ENCODE measurements around the gene FLVCR2.
A peak's percentile ranks its signal among the peaks of the same experiment; 100 is the strongest.

Gene FLVCR2

DNA sequence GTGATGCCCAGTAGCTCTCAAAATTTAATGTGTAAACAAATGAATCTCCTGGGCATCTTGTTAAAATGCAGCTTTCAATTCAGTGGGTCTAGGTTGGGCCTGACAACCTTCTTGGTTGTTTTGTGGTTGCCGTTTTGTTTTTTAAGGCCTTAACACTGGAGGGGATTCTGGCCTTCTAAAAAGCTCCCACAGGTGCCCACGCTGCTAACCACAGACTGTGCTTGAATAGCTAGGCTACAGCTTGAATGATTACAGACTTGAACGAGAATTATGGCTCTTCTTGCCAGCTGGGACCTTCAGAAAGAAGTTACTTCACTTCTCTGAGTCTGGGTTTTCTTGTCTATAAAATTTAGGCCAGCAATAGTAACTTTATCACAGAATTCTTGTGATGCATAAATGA, 1.3 kb upstream of the FLVCR2 start:
- TF ChIP-seq, protein P1, sequence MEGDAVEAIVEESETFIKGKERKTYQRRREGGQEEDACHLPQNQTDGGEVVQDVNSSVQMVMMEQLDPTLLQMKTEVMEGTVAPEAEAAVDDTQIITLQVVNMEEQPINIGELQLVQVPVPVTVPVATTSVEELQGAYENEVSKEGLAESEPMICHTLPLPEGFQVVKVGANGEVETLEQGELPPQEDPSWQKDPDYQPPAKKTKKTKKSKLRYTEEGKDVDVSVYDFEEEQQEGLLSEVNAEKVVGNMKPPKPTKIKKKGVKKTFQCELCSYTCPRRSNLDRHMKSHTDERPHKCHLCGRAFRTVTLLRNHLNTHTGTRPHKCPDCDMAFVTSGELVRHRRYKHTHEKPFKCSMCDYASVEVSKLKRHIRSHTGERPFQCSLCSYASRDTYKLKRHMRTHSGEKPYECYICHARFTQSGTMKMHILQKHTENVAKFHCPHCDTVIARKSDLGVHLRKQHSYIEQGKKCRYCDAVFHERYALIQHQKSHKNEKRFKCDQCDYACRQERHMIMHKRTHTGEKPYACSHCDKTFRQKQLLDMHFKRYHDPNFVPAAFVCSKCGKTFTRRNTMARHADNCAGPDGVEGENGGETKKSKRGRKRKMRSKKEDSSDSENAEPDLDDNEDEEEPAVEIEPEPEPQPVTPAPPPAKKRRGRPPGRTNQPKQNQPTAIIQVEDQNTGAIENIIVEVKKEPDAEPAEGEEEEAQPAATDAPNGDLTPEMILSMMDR (IDR thresholded peaks at IDR 0.05; ENCODE audit: insufficient read depth, missing control alignments) = no peak
- DNase-seq (ENCODE audit: insufficient read length, low spot score) (no peak), FAIRE-seq (no peak)

DNA sequence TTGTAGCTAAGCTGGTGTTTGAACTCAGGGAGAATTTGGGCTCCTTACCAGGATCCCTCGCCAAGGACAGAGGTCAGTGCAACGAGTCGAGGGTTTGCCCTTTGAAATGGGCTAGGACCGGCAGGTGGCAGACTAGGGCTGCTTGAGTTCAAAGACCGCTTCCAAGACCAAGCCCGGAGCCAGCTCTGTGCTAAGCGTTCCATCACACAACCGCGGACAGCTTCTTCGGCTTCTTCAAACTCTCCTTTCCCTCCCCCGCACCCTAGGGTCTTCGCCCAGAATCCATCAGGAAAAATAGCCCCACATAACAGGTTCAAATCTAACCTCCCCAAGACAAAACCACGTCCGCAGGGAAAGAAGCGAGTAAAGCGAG, 705 bp upstream of the FLVCR2 start:
- no peak for FAIRE-seq
- TF ChIP-seq, protein P1 (IDR thresholded peaks at IDR 0.05; ENCODE audit: insufficient read depth, missing control alignments) = peak; percentile 78
- peak; percentile 75 for DNase-seq (ENCODE audit: insufficient read length, low spot score)

DNA sequence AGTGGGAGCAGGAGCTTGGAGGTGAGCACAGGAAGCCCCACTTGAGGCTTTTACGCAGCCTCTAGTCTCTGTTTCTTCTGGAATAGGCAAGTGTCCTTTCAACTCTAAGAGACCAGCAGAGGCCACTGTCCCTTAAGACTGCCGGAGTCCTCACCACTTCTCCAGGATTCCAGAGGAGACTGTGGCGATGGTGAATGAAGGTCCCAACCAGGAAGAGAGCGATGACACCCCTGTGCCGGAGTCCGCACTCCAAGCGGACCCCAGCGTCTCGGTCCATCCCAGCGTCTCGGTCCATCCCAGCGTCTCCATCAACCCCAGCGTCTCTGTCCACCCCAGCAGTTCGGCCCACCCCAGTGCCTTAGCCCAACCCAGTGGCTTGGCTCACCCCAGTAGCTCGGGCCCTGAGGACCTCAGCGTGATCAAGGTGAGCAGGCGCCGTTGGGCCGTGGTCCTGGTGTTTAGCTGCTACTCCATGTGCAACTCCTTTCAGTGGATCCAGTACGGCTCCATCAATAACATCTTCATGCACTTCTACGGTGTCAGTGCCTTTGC, 442 bp downstream of the FLVCR2 start:
- TF ChIP-seq, protein P1 (IDR thresholded peaks at IDR 0.05; ENCODE audit: insufficient read depth, missing control alignments) = no peak
- FAIRE-seq (no peak), DNase-seq (ENCODE audit: insufficient read length, low spot score) (no peak)

DNA sequence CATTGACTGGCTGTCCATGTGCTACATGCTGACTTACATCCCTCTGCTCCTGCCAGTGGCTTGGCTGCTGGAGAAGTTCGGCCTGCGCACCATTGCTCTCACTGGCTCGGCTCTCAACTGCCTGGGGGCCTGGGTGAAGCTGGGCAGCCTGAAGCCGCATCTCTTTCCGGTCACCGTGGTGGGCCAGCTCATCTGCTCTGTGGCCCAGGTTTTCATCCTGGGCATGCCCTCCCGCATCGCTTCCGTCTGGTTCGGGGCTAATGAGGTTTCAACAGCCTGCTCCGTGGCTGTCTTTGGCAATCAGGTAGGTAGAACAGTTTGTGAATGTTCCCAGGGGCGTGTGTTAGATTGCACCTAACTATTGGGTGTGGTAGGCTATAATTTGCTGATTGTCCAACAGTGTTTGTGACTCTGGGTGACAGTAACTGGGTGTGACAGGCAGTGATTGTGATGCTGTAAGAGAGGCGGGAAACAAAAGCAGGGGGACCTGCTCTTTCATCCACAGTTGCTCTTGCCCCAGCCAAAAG, 981 bp downstream of the FLVCR2 start:
- no peak for FAIRE-seq
- DNase-seq (ENCODE audit: insufficient read length, low spot score) = no peak
- TF ChIP-seq, protein P1 (IDR thresholded peaks at IDR 0.05; ENCODE audit: insufficient read depth, missing control alignments) = no peak

DNA sequence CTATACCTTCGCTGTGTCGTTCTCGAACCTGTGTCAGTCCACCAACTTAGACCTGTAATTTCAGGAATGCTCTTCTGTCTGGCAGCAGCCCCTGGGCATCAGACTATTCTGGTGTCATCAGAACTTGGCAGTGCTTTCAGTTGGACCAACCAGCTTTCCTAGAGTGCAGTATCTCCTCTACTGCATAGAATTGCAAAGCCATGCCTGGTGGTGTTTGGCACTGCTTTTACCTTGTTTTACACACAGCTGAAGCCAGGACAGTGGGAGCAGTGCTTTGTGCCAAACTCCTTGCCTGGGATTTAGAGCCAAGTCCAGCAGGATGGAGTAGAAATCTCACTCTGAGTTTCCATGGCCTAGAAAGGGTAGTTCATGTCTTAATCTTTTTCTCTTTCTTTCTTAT, 1.5 kb downstream of the FLVCR2 start:
- TF ChIP-seq, protein P1 (IDR thresholded peaks at IDR 0.05; ENCODE audit: insufficient read depth, missing control alignments) = no peak
- DNase-seq (ENCODE audit: insufficient read length, low spot score) (no peak), FAIRE-seq (no peak)

DNA sequence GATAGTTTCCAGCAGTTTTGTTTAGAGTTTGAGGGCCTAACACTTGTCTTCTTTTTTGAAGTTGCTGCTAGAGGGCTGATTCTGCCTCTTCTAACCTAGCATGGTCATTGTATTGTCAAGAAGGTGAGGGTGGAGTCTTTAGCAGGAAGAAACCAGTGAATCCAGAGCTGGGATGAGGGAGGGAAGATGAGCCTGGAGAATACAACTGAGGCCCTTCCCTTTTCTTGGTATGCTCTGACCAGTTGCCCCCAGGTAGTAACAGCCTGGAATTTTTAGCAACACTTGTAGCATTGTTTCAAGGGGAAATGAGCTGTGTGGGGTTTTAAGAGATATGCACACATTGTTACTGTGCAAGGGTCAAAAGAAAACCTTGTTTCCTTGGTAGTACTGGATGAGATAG, 9.0 kb downstream of the FLVCR2 start:
- TF ChIP-seq, protein P1 (IDR thresholded peaks at IDR 0.05; ENCODE audit: insufficient read depth, missing control alignments) = no peak
- DNase-seq (ENCODE audit: insufficient read length, low spot score) (no peak), FAIRE-seq (no peak)

DNA sequence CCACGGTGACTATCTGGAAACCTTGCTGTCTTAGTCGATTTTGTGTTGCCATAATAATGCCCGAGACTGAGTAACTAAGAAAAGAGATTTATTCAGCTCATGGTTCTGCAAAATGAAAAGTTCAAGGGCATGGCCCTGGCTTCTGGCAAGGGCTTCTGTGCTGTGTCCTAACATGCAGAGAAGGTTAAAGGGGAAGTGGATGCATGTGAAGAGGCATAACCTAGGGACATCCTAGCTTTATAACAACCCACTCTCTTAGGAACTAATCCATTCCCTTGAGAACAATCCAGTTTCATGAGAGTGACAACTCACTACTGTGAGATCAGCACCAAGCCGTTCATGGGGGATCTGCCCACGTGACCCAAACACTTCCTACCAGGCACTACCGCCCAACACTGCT, 11.5 kb downstream of the FLVCR2 start:
- no peak for FAIRE-seq
- TF ChIP-seq, protein P1 (IDR thresholded peaks at IDR 0.05; ENCODE audit: insufficient read depth, missing control alignments) = no peak

More for the DNA sequence above, 11.5 kb downstream of the FLVCR2 start:
- no peak for DNase-seq (ENCODE audit: insufficient read length, low spot score)
